HAP-1 (cell line): Measurements from ENCODE around the gene ARPC4.
"Not testable (repeated sequence)": the region's sequence is repeated elsewhere in the genome, so short reads cannot be mapped to it uniquely, and the experiment has no call there.

Experiments
- DNase-seq, 2 experiments: peaks; one replicate each; pipeline ENCODE4 v3.0.0-alpha.2; 2016 to 2020; ENCODE audit warnings: low spot score in 2 of 2
- H3K27me3 ChIP-seq: fragments of 250-450 bp; sonication (Bioruptor Pico); 2 replicates; pipeline ENCODE4 v1.5.1; 2020; ENCODE audit warnings: low read depth, mild to moderate bottlenecking, moderate library complexity
- H3K36me3 ChIP-seq: fragments of 250-450 bp; sonication (Bioruptor Pico); replicated peaks from 2 replicates; pipeline ENCODE4 v1.5.1; 2020; ENCODE audit warnings: mild to moderate bottlenecking
- H3K4me1 ChIP-seq: fragments of 250-450 bp; sonication (Bioruptor Pico); 2 replicates; pipeline ENCODE4 v1.5.1; 2020; ENCODE audit warnings: mild to moderate bottlenecking
- H3K4me3 ChIP-seq: fragments of 250-450 bp; sonication (Bioruptor Pico); 2 replicates; pipeline ENCODE4 v1.5.1; 2020; ENCODE audit warnings: mild to moderate bottlenecking, moderate library complexity
- H3K9me3 ChIP-seq: fragments of 250-450 bp; sonication (Bioruptor Pico); 2 replicates; pipeline ENCODE4 v1.5.1; 2020; ENCODE audit warnings: mild to moderate bottlenecking, moderate library complexity
- in situ Hi-C: fragments of 300-500 bp; cut with MboI; formaldehyde crosslinking; loops from 3 replicates; pipeline ENCODE4 v1.14.3; 2020; ENCODE audit warnings: low sequenced_read_pairs, inconsistent platforms, mixed read lengths

ARPC4 gene

GRCh38 chr3:9828801-9829755 lies 36.2 kb downstream of the ARPC4 start:
- H3K4me3 ChIP-seq: no peak overlapping the region
- in situ Hi-C loops: no loop called here
- H3K4me1 ChIP-seq: no peaks in the 10 kb centered on the region
- no peak for DNase-seq
- no peaks in the 10 kb centered on the region for H3K9me3 ChIP-seq
- no peaks in the 10 kb centered on the region for H3K27me3 ChIP-seq
- H3K36me3 ChIP-seq: peaks cover 44% of the 10 kb centered on the region

- H3K9me3 ChIP-seq: no peaks in the 10 kb centered on the region
- no peaks in the 10 kb centered on the region for H3K4me1 ChIP-seq
- peaks cover 62% of the 10 kb centered on the region for H3K36me3 ChIP-seq
- in situ Hi-C loops: no loop called here
- H3K27me3 ChIP-seq: no peaks in the 10 kb centered on the region
- DNase-seq: no peak
- no peak overlapping the region for H3K4me3 ChIP-seq
Observed at GRCh38 chr3:9831253-9831652, 38.4 kb downstream of the ARPC4 start.

DNA sequence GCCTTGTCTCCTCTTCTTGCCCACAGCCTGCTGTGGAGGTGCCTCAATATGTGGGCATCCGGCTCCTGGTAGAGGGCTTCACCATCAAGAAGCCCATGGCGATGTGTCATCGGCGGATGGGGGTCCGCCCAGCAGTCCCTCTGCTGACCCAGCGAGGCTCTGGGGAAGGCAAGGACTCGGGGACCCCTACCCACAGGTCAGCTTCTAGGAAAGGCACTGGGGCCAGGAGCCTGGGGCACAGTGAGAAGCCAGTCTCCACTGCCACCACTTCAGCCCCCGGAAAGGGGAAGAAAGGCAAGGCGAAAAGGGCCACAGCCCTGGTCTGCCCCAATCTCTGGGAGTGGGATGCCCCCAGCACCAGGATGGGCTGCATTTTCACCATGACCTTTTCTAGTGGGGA lies 40.2 kb downstream of the ARPC4 start:
- no peak overlapping the region for H3K4me3 ChIP-seq
- in situ Hi-C loops: no loop called here
- no peaks in the 10 kb centered on the region for H3K4me1 ChIP-seq
- no peaks in the 10 kb centered on the region for H3K9me3 ChIP-seq
- no peaks in the 10 kb centered on the region for H3K27me3 ChIP-seq
- no peak for DNase-seq
- peaks cover 65% of the 10 kb centered on the region for H3K36me3 ChIP-seq

GRCh38 chr3:9834520-9835380 lies 41.9 kb downstream of the ARPC4 start:
- H3K4me3 ChIP-seq: no peak overlapping the region
- peaks cover 63% of the 10 kb centered on the region for H3K36me3 ChIP-seq
- no peaks in the 10 kb centered on the region for H3K27me3 ChIP-seq
- no peaks in the 10 kb centered on the region for H3K9me3 ChIP-seq
- in situ Hi-C loops: no loop called here
- DNase-seq: no peak
- H3K4me1 ChIP-seq: no peaks in the 10 kb centered on the region

GRCh38 chr3:9837701-9838582 lies 45.1 kb downstream of the ARPC4 start:
- Histone ChIP-seq H3K4me1 (no peaks in the 10 kb centered on the region), H3K36me3 (peaks cover 81% of the 10 kb centered on the region), H3K27me3 (no peaks in the 10 kb centered on the region), H3K4me3 (no peak overlapping the region), H3K9me3 (no peaks in the 10 kb centered on the region)
- in situ Hi-C loops: no loop called here
- DNase-seq: no peak

- Histone ChIP-seq H3K4me1 (no peaks in the 10 kb centered on the region), H3K9me3 (no peaks in the 10 kb centered on the region), H3K4me3 (no peak overlapping the region), H3K36me3 (peaks cover 73% of the 10 kb centered on the region), H3K27me3 (no peaks in the 10 kb centered on the region)
- in situ Hi-C loops: no loop called here
- no peak for DNase-seq
Observed at GRCh38 chr3:9838856-9839255, 46.0 kb downstream of the ARPC4 start.

DNA sequence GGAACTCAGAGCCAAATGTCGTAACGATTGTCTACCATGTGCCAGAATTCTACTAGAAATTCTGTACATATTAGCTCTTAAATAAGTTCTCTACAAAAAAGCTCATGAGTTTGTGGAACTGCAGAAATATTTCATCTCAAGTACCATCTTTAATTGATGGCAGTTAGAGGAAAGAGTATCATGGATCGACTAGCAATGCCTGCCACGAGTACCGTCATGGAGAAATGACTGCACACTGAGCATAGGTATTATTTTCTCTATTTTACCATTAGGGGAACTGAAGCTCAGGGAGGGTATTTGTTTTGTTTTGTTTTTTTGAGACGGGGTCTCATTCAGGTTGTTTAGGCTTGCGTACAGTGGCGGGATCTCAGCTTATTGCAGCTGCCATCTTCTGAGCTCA lies 48.1 kb downstream of the ARPC4 start:
- Histone ChIP-seq H3K9me3 (no peaks in the 10 kb centered on the region), H3K4me1 (peaks cover 4% of the 10 kb centered on the region), H3K27me3 (no peaks in the 10 kb centered on the region), H3K36me3 (peaks cover 53% of the 10 kb centered on the region), H3K4me3 (no peak overlapping the region)
- in situ Hi-C loops: no loop called here
- DNase-seq: no peak

DNA sequence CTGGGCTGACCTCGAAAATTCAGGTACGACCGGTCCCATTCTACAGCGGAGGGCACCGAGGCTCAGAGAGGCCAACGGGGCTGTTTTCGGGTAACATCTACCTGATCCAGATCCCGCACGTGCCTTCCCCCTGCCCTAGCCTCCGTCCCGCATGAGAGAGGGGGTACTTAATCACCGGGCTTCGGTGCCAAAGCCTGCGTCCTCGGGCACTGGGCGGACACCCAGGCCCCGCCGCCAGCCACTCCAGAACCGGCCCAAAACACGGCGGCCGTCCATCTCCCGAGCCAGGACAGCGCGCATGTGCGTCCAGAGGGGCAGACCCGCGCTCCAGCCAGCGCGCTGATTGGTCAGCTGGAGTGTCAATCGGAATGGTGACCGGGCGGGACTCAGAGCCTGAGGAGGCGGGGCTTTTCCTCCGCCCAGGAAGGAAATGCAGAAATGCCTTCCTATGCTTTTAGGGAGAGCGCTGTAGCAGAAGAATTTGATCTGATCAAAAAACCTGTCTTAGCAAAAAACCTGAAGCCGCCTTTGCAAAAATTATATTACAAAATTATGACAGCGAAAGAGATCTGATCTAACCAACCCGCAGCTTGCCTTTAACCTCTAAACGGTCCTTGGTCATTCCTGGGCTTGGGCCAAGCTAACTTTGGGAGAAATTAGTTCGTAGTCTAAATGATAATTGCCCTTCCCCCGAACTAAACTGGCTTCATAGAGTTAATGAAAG lies 51.0 kb downstream of the ARPC4 start, which contains the start of gene RPUSD3:
TSS of gene RPUSD3 (minus strand) at position 294 of the 724 bp plus-strand sequence. CDS start at position 276, 18 bp downstream.
- peaks cover 21% of the 10 kb centered on the region for H3K4me1 ChIP-seq
- no peaks in the 10 kb centered on the region for H3K27me3 ChIP-seq
- H3K4me3 ChIP-seq: peak within 1 kb of the TSS; percentile 78
- H3K9me3 ChIP-seq: no peaks in the 10 kb centered on the region
- H3K36me3 ChIP-seq: peaks cover 32% of the 10 kb centered on the region
- in situ Hi-C loops: no loop called here
- DNase-seq: peak; percentile 83 to 98

DNA sequence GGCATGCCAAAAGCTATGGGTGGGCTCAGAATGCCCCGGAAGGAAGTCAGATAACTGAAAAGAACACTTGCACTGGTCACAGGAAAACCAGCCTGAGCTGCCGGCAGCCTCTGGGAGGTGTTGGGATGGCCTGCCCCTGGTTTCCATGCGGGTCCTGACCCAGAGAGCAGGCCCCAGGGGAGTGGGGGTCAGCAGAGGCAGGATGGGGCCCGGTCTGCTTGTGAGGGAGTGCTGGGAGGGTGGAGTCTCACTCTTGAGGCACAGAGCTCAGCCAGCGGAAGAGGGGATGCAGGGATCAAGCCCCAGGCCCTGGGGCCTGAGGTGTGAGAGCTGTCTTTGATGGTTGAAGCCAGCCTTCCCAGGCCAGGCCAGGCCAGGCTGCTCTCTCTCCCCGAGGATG lies 53.3 kb downstream of the ARPC4 start:
- in situ Hi-C loops: no loop called here
- peaks cover 12% of the 10 kb centered on the region for H3K36me3 ChIP-seq
- no peak for DNase-seq
- H3K9me3 ChIP-seq: no peaks in the 10 kb centered on the region
- H3K27me3 ChIP-seq: no peaks in the 10 kb centered on the region
- no peak overlapping the region for H3K4me3 ChIP-seq
- H3K4me1 ChIP-seq: peaks cover 26% of the 10 kb centered on the region

GRCh38 chr3:9846931-9847488 lies 54.1 kb downstream of the ARPC4 start:
- Histone ChIP-seq H3K9me3 (no peaks in the 10 kb centered on the region), H3K27me3 (no peaks in the 10 kb centered on the region), H3K4me1 (peaks cover 26% of the 10 kb centered on the region), H3K36me3 (peaks cover 5% of the 10 kb centered on the region), H3K4me3 (no peak overlapping the region)
- no peak for DNase-seq
- in situ Hi-C loops: no loop called here

DNA sequence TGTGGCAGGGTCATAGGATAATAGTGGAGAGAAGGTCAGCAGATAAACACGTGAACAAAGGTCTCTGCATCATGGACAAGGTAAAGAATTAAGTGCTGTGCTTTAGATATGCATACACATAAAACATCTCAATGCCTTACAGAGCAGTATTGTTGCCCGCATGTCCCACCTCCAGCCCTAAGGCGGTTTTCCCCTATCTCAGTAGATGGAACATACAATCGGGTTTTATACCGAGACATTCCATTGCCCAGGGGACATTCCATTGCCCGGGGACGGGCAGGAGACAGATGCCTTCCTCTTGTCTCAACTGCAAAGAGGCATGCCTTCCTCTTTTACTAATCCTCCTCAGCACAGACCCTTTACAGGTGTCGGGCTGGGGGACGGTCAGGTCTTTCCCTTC lies 55.0 kb downstream of the ARPC4 start:
- in situ Hi-C loops, H3K9me3 ChIP-seq, H3K4me3 ChIP-seq, H3K27me3 ChIP-seq, H3K36me3 ChIP-seq: not testable (repeated sequence)
- peaks cover 26% of the 10 kb centered on the region for H3K4me1 ChIP-seq
- peak; percentile 65 to 80 for DNase-seq

GRCh38 chr3:9848860-9849259 lies 56.0 kb downstream of the ARPC4 start:
- DNase-seq: peak in 1 of 2 experiments; percentile 41
- H3K27me3 ChIP-seq, H3K4me3 ChIP-seq, in situ Hi-C loops, H3K9me3 ChIP-seq, H3K36me3 ChIP-seq: not testable (repeated sequence)
- H3K4me1 ChIP-seq: peaks cover 28% of the 10 kb centered on the region
